Upper lobe of right lung (tissue), 1 donor: ENCODE measurements around the gene SGF29. TPM values are rescaled to one million over a fixed set of nuclear protein-coding genes. Genes with fewer than 3 reads are reported as not detected.
"Not testable (repeated sequence)": the region's sequence is repeated elsewhere in the genome, so short reads cannot be mapped to it uniquely, and the experiment has no call there.

Source experiments
- ATAC-seq: fragments of 200-7000 bp; cut with Tn5 transposase; one replicate; pipeline ENCODE4 v1.9.1; 2020; ENCODE audit warnings: mild to moderate bottlenecking, moderate library complexity
- DNase-seq: peaks from one replicate; pipeline ENCODE4 v3.0.0-alpha.2; 2020
- H3K27ac ChIP-seq: fragments of 200-600 bp; one replicate; pipeline ENCODE4 v1.8.0; 2022
- H3K27me3 ChIP-seq: fragments of 200-600 bp; one replicate; pipeline ENCODE4 v1.8.0; 2022; ENCODE audit warnings: mild to moderate bottlenecking
- H3K36me3 ChIP-seq: fragments of 200-600 bp; one replicate; pipeline ENCODE4 v1.8.0; 2022
- H3K4me1 ChIP-seq: fragments of 200-600 bp; one replicate; pipeline ENCODE4 v1.8.0; 2022
- H3K4me3 ChIP-seq: fragments of 200-600 bp; one replicate; pipeline ENCODE4 v1.8.0; 2022; ENCODE audit warnings: mild to moderate bottlenecking
- H3K9me3 ChIP-seq: fragments of 200-600 bp; one replicate; pipeline ENCODE4 v1.8.0; 2022
- CTCF ChIP-seq: fragments of 200-600 bp; IDR thresholded peaks from one replicate; pipeline ENCODE4 v1.8.0; 2022; ENCODE audit warnings: antibody characterized with exemption
- intact Hi-C: fragments of 100-400 bp; cut with DNase I; formaldehyde crosslinking; loops from one replicate; pipeline ENCODE4 v1.11.0; 2022
- total RNA-seq: library from RNA; stranded (reverse); fragmentation: NEBNext Ultra II Directional; extraction: Animal tissue kit (Norgen Biotek cat#: 25700); gene quantifications from one replicate; pipeline ENCODE4 v1.2.1, GENCODE V29; 2021
- donor health status: DM: no; HTN: yes; CAD: no; lungs with severe emphysema.

Gene SGF29
- total RNA-seq, 1 donor from 2014 or later, result 33.5 TPM

GRCh38 chr16:28522792-28523191 is 30.9 kb upstream of the SGF29 start:
- no peaks in the 10 kb centered on the region for H3K36me3 ChIP-seq
- H3K4me1 ChIP-seq, result no peaks in the 10 kb centered on the region
- ATAC-seq, result no peak
- intact Hi-C loops, result no loop called here
- no peaks in the 10 kb centered on the region for H3K27me3 ChIP-seq
- H3K4me3 ChIP-seq, result no peak overlapping the region
- H3K27ac ChIP-seq, result no peak overlapping the region
- DNase-seq, result no peak
- no peak for TF ChIP-seq CTCF
- no peaks in the 10 kb centered on the region for H3K9me3 ChIP-seq

GRCh38 chr16:28524681-28525171 is 29.0 kb upstream of the SGF29 start:
- no peak for DNase-seq
- Histone ChIP-seq H3K36me3 (no peaks in the 10 kb centered on the region), H3K27ac (no peak overlapping the region), H3K4me1 (no peaks in the 10 kb centered on the region), H3K27me3 (no peaks in the 10 kb centered on the region), H3K9me3 (no peaks in the 10 kb centered on the region), H3K4me3 (no peak overlapping the region)
- intact Hi-C loops, result no loop called here
- TF ChIP-seq CTCF, result no peak
- ATAC-seq, result peak; percentile 39

GRCh38 chr16:28526201-28527099 is 27.3 kb upstream of the SGF29 start:
- no peak overlapping the region for H3K27ac ChIP-seq
- DNase-seq (no peak), ATAC-seq (no peak)
- no peaks in the 10 kb centered on the region for H3K9me3 ChIP-seq
- intact Hi-C loops, result no loop called here
- no peak overlapping the region for H3K4me3 ChIP-seq
- H3K27me3 ChIP-seq, result no peaks in the 10 kb centered on the region
- no peaks in the 10 kb centered on the region for H3K36me3 ChIP-seq
- H3K4me1 ChIP-seq, result no peaks in the 10 kb centered on the region
- no peak for TF ChIP-seq CTCF

- H3K4me3 ChIP-seq, H3K4me1 ChIP-seq, H3K9me3 ChIP-seq, DNase-seq, ATAC-seq, H3K36me3 ChIP-seq, intact Hi-C loops, H3K27me3 ChIP-seq, H3K27ac ChIP-seq: not testable (repeated sequence)
Measured at GRCh38 chr16:28527100-28527785, 26.5 kb upstream of the SGF29 start.

GRCh38 chr16:28527985-28528384 is 25.7 kb upstream of the SGF29 start:
- no peak for ATAC-seq
- Histone ChIP-seq H3K4me1 (peaks cover 13% of the 10 kb centered on the region), H3K4me3 (no peak overlapping the region), H3K27me3 (no peaks in the 10 kb centered on the region), H3K9me3 (no peaks in the 10 kb centered on the region), H3K36me3 (no peaks in the 10 kb centered on the region), H3K27ac (no peak overlapping the region)
- intact Hi-C loops, result no loop called here
- DNase-seq, result no peak
- no peak for TF ChIP-seq CTCF

GRCh38 chr16:28528463-28528867 is 25.3 kb upstream of the SGF29 start:
- no peak for ATAC-seq
- no peak for TF ChIP-seq CTCF
- Histone ChIP-seq H3K27ac (no peak overlapping the region), H3K27me3 (no peaks in the 10 kb centered on the region), H3K9me3 (no peaks in the 10 kb centered on the region), H3K4me3 (no peak overlapping the region), H3K36me3 (no peaks in the 10 kb centered on the region), H3K4me1 (peaks cover 15% of the 10 kb centered on the region)
- DNase-seq, result no peak
- intact Hi-C loops, result no loop called here
